ENCODE results near the gene CCNH.

The CCNH gene

GRCh38 chr5:87437724-87438123 lies 25.0 kb upstream of the CCNH start:
- ChIA-PET POLR2A (no interaction called here), CTCF (no interaction called here)
- TF ChIP-seq CTCF (IDR thresholded peaks at IDR 0.05; ENCODE audit: control extremely low read depth, extremely low read depth, low read depth, missing control alignments), result no peak
- no peak for DNase-seq (ENCODE audit: extremely low spot score)

GRCh38 chr5:87435144-87435694 lies 22.5 kb upstream of the CCNH start:
- TF ChIP-seq CTCF (IDR thresholded peaks at IDR 0.05; ENCODE audit: control extremely low read depth, extremely low read depth, low read depth, missing control alignments), result no peak
- DNase-seq (ENCODE audit: extremely low spot score), result no peak
- ChIA-PET CTCF (no interaction called here), POLR2A (no interaction called here)

GRCh38 chr5:87434461-87434860 lies 21.7 kb upstream of the CCNH start:
- POLR2A ChIA-PET, result no interaction called here
- no peak for DNase-seq (ENCODE audit: extremely low spot score)
- TF ChIP-seq CTCF (IDR thresholded peaks at IDR 0.05; ENCODE audit: control extremely low read depth, extremely low read depth, low read depth, missing control alignments), result no peak
- CTCF ChIA-PET, result no interaction called here

GRCh38 chr5:87433945-87434344 lies 21.2 kb upstream of the CCNH start:
- TF ChIP-seq CTCF (IDR thresholded peaks at IDR 0.05; ENCODE audit: control extremely low read depth, extremely low read depth, low read depth, missing control alignments), result no peak
- ChIA-PET POLR2A (no interaction called here), CTCF (no interaction called here)
- no peak for DNase-seq (ENCODE audit: extremely low spot score)

- no peak for TF ChIP-seq CTCF (IDR thresholded peaks at IDR 0.05; ENCODE audit: control extremely low read depth, extremely low read depth, low read depth, missing control alignments)
- POLR2A ChIA-PET, result no interaction called here
- CTCF ChIA-PET, result no interaction called here
- no peak for DNase-seq (ENCODE audit: extremely low spot score)
Measured at GRCh38 chr5:87432460-87432859, 19.7 kb upstream of the CCNH start.

- ChIA-PET CTCF (no interaction called here), POLR2A (no interaction called here)
- no peak for TF ChIP-seq CTCF (IDR thresholded peaks at IDR 0.05; ENCODE audit: control extremely low read depth, extremely low read depth, low read depth, missing control alignments)
- no peak for DNase-seq (ENCODE audit: extremely low spot score)
Measured at GRCh38 chr5:87430863-87431457, 18.2 kb upstream of the CCNH start.

Measured in GM10248 (cell line).